Endothelial cell of umbilical vein (primary cell): ENCODE data around the gene HMHB1. TPM values are rescaled to one million over a fixed set of nuclear protein-coding genes. Genes with fewer than 3 reads are reported as not detected.

ENCODE experiments used
- BruUV-seq: library from RNA; stranded (reverse); fragments of 400-500 nt; replicated peaks from 2 replicates; lab custom pipeline; 2021; lab: Mats Ljungman, UMichigan
- CTCF ChIA-PET: fragments of 300-600, 350-600 bp; sonication (Branson Sonifier 250); formaldehyde crosslinking; loops from one replicate; lab custom pipeline; 2021; ENCODE audit warnings: antibody characterized with exemption, inconsistent platforms; lab: Charles Lee
- POLR2A ChIA-PET: fragments of 300-600, 350-600 bp; sonication (Branson Sonifier 250); formaldehyde crosslinking; loops from one replicate; lab custom pipeline; 2021; ENCODE audit warnings: antibody characterized with exemption, inconsistent platforms; lab: Charles Lee
- DNase-seq: peaks from one replicate; pipeline ENCODE4 v3.0.0-alpha.2; 2011; ENCODE audit warnings: low read depth, low spot score
- FAIRE-seq: peaks from 2 replicates; lab custom pipeline; 2011; peaks lifted over from hg19 to GRCh38; lab: Jason Lieb, UNC
- H2AFZ ChIP-seq: 2 replicates; pipeline ENCODE4 v1.6.0; 2012; ENCODE audit warnings: low read depth, low read length, control low read depth, inconsistent platforms
- H3K27ac ChIP-seq: 2 replicates; pipeline ENCODE4 v1.5.1; 2011; ENCODE audit warnings: low read depth, mild to moderate bottlenecking, control low read depth, low read length, moderate library complexity; ENCODE audit not compliant: insufficient read depth
- H3K27me3 ChIP-seq, 2 experiments: 2 replicates each; pipeline versions ENCODE4 v1.6.0 to v1.6.1; 2011; ENCODE audit warnings: low read length in 2 of 2, mixed read lengths in 1 of 2; ENCODE audit not compliant: control insufficient read depth in 2 of 2, insufficient read depth in 2 of 2
- H3K36me3 ChIP-seq, 2 experiments: 2 replicates in 1 of 2; 3 replicates in 1 of 2; pipeline ENCODE4 v1.5.1; 2011; ENCODE audit warnings: low read length in 2 of 2, mild to moderate bottlenecking in 1 of 2, moderate library complexity in 1 of 2; ENCODE audit not compliant: control insufficient read depth in 2 of 2, insufficient read depth in 2 of 2; ENCODE audit errors: extremely low read depth in 1 of 2
- H3K4me1 ChIP-seq: 3 replicates; pipeline ENCODE4 v1.5.1; 2011; ENCODE audit warnings: mild to moderate bottlenecking, low read length; ENCODE audit not compliant: control insufficient read depth, insufficient read depth; ENCODE audit errors: extremely low read depth
- H3K4me2 ChIP-seq: 2 replicates; pipeline ENCODE4 v1.6.1; 2011; ENCODE audit warnings: low read length, control low read depth, mixed read lengths; ENCODE audit not compliant: insufficient read depth
- H3K4me3 ChIP-seq, 3 experiments: fragments of 200-600 bp in 1 of 3; sonication (generic), shearing (Covaris generic) in 1 of 3; replicated peaks in 1 of 3; 2 replicates each; pipeline ENCODE4 v1.5.1; 2011 to 2016; ENCODE audit warnings: control low read depth in 3 of 3, low read length in 3 of 3, mild to moderate bottlenecking in 2 of 3, inconsistent platforms in 1 of 3, low read depth in 1 of 3, moderate library complexity in 1 of 3; ENCODE audit not compliant: insufficient read depth in 1 of 3
- H3K79me2 ChIP-seq: 2 replicates; pipeline ENCODE4 v1.6.0; 2012; ENCODE audit warnings: low read length, inconsistent platforms; ENCODE audit not compliant: control insufficient read depth, insufficient read depth
- H3K9ac ChIP-seq: replicated peaks from 2 replicates; pipeline ENCODE3; 2011; ENCODE audit warnings: low read length, control low read depth; ENCODE audit not compliant: insufficient read depth; ENCODE audit errors: extremely low read depth
- H3K9me1 ChIP-seq: replicated peaks from 3 replicates; pipeline ENCODE4 v1.6.0; 2011; ENCODE audit warnings: mild to moderate bottlenecking, low read length; ENCODE audit not compliant: control insufficient read depth, insufficient read depth; ENCODE audit errors: extremely low read depth
- H3K9me3 ChIP-seq: replicated peaks from 2 replicates; pipeline ENCODE4 v1.5.1; 2012; ENCODE audit warnings: low read length, inconsistent platforms; ENCODE audit not compliant: control insufficient read depth, insufficient read depth
- H4K20me1 ChIP-seq: replicated peaks from 2 replicates; pipeline ENCODE3; 2011; ENCODE audit warnings: mild to moderate bottlenecking, low read length; ENCODE audit not compliant: control insufficient read depth, insufficient read depth; ENCODE audit errors: extremely low read depth
- EZH2 ChIP-seq: IDR thresholded peaks from 2 replicates; pipeline ENCODE4 v1.6.1; 2012; ENCODE audit warnings: borderline replicate concordance, low read depth, mild to moderate bottlenecking, moderate library complexity, low read length, inconsistent platforms; ENCODE audit not compliant: severe bottlenecking
- FOS ChIP-seq: IDR thresholded peaks from 2 replicates; pipeline ENCODE4 v1.6.1; 2011; ENCODE audit warnings: mild to moderate bottlenecking, low read length, moderate library complexity, borderline replicate concordance; ENCODE audit not compliant: insufficient read depth
- JUN ChIP-seq: IDR thresholded peaks from 2 replicates; pipeline ENCODE4 v1.6.1; 2011; ENCODE audit warnings: borderline replicate concordance, low read depth; ENCODE audit not compliant: insufficient read length, insufficient read depth
- MYC ChIP-seq: IDR thresholded peaks from one replicate; pipeline ENCODE4 v1.6.1; 2011; ENCODE audit warnings: mild to moderate bottlenecking, low read depth, low read length
- POLR2A ChIP-seq: IDR thresholded peaks from 2 replicates; pipeline ENCODE4 v1.6.1; 2012; ENCODE audit warnings: low read depth, mild to moderate bottlenecking, control low read depth, low read length
- POLR2AphosphoS5 ChIP-seq: IDR thresholded peaks from 2 replicates; pipeline ENCODE4 v1.6.1; 2012; ENCODE audit warnings: low read depth, mild to moderate bottlenecking, control low read depth, low read length, moderate library complexity; ENCODE audit not compliant: insufficient read depth
- dilution Hi-C: fragments of 300-500 bp; cut with MboI; formaldehyde crosslinking; loops from one replicate; pipeline ENCODE4 v1.15.0; 2019; ENCODE audit warnings: low sequenced_read_pairs; ENCODE audit not compliant: extremely low pct_ligation_motif_present
- intact Hi-C: fragments of 100-400 bp; cut with micrococcal nuclease; formaldehyde crosslinking; loops from one replicate; pipeline ENCODE4 v1.10.0; 2022
- polyA plus RNA-seq, 4 experiments: library from polyadenylated mRNA; depleted of rRNA in 3 of 4; stranded (reverse) in 3 of 4; unstranded in 1 of 4; fragments of >200 nt; gene quantifications; 2 replicates each; pipeline versions ENCODE4 v1.2.1 to v1.2.3, GENCODE V29; 2011 to 2012; ENCODE audit warnings: missing spikeins in 1 of 4
- total RNA-seq: library from RNA; stranded (reverse); gene quantifications from 2 replicates; pipeline ENCODE4 v1.2.3, GENCODE V29; 2021
- TF ChIP-seq, protein P1 (sequence below): IDR thresholded peaks from 2 replicates; pipeline ENCODE4 v1.6.1; 2011; ENCODE audit not compliant: insufficient read depth, insufficient read length
- TF ChIP-seq, protein P2 (sequence below), 2 donors: IDR thresholded peaks; 1 replicate in 1 of 2; 2 replicates in 1 of 2; pipeline ENCODE4 v1.5.1; 2011; ENCODE audit warnings: low read length in 2 of 2, mild to moderate bottlenecking in 2 of 2, moderate library complexity in 2 of 2, control low read depth in 1 of 2, inconsistent platforms in 1 of 2, low read depth in 1 of 2; ENCODE audit not compliant: insufficient read depth in 1 of 2; ENCODE audit errors: extremely low read depth in 1 of 2

The HMHB1 gene
- total and polyA plus RNA-seq, 2 donors (not counting 3 experiments of a cell fraction or from before 2014, with no cell fraction given): not detected

- POLR2A ChIA-PET: no interaction called here
- DNase-seq: no peak
- BruUV-seq: no TSS peak
These were observed 23.6 kb upstream of the HMHB1 start for GRCh38 chr5:143788401-143788800.

More at GRCh38 chr5:143788401-143788800, 23.6 kb upstream of the HMHB1 start:
- Histone ChIP-seq H3K9me3 (no peaks in the 10 kb centered on the region), H4K20me1 (no peaks in the 10 kb centered on the region), H3K4me3 (no peak overlapping the region), H3K27me3 (peaks cover 0 to 2% of the 10 kb centered on the region in 2 experiments), H3K4me1 (no peaks in the 10 kb centered on the region), H3K9ac (no peak overlapping the region), H2AFZ (no peak overlapping the region), H3K9me1 (no peaks in the 10 kb centered on the region), H3K4me2 (no peak overlapping the region), H3K27ac (no peak overlapping the region), H3K79me2 (no peaks in the 10 kb centered on the region), H3K36me3 (no peaks in the 10 kb centered on the region)
- CTCF ChIA-PET: no interaction called here
- TF ChIP-seq, protein P1, sequence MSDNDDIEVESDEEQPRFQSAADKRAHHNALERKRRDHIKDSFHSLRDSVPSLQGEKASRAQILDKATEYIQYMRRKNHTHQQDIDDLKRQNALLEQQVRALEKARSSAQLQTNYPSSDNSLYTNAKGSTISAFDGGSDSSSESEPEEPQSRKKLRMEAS: no peak
- TF ChIP-seq, protein P2, sequence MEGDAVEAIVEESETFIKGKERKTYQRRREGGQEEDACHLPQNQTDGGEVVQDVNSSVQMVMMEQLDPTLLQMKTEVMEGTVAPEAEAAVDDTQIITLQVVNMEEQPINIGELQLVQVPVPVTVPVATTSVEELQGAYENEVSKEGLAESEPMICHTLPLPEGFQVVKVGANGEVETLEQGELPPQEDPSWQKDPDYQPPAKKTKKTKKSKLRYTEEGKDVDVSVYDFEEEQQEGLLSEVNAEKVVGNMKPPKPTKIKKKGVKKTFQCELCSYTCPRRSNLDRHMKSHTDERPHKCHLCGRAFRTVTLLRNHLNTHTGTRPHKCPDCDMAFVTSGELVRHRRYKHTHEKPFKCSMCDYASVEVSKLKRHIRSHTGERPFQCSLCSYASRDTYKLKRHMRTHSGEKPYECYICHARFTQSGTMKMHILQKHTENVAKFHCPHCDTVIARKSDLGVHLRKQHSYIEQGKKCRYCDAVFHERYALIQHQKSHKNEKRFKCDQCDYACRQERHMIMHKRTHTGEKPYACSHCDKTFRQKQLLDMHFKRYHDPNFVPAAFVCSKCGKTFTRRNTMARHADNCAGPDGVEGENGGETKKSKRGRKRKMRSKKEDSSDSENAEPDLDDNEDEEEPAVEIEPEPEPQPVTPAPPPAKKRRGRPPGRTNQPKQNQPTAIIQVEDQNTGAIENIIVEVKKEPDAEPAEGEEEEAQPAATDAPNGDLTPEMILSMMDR (IDR thresholded peaks at IDR 0.05; ENCODE audit: extremely low read depth in 1 of 2, insufficient read depth in 1 of 2, low read depth in 1 of 2, low read length in 2 of 2): no peak
- TF ChIP-seq EZH2: no peak
- no peak for TF ChIP-seq MYC
- no peak for TF ChIP-seq FOS
- TF ChIP-seq POLR2A: no peak
- TF ChIP-seq POLR2AphosphoS5: no peak
- TF ChIP-seq JUN: no peak
- dilution Hi-C loops (no loop called here), intact Hi-C loops (no loop called here)
- no peak for FAIRE-seq
